ENCODE results near the gene RGS2.

RGS2 gene

DNA sequence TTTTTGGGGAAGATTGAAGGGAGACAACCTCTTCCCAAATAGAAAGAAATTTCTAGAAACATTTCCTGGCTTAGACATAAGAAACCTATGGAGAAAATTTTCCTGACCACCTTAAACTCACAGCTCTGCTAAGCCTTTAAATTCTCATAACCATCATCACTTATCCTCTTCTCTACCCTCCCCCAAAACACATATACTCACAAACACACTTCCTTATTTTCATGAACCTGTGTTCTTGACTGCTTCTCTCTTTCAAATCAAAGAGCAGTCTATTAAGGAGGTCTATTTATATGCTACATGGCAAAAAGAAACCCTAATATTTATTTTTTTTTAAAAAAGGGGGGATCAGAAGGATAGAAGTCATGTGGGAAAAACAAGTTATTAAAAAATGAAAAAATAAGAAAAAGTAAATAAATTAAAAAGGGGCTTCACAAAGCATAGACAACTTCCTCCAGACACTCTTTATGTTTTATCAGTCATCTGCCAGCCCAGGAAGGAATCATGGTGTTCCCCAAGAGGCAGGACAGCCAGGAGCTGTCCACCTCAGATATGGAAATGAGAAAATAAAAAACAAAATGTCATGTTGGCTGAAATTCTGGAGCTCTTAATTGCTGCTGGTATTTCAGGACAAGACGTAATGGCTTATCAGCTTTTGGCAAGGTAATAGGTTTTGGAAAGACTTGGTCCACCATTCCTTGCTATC, 12.8 kb upstream of the RGS2 start:
- no peak for DNase-seq (ENCODE audit: low spot score)

- DNase-seq (ENCODE audit: low spot score) = no peak
Observed at GRCh38 chr1:192797143-192797542, 11.7 kb upstream of the RGS2 start.

DNA sequence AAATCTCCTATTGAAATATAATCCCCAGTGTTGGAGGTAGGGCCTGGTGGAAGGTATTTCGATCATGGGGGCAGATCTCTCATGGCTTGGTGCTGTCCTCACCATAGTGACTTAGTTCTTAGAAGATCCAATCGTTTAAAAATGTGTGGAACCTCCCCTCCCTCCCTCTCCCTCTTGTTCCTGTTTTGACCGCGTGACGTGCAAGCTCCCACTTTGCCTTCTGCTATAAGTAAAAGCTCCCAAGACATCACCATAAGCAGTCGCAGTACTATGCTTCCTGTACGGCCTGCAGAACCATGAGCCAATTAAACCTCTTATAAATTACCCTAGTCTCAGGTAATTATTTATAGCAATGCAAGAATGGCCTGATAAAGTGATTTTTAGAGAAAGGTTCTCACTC, 10.9 kb upstream of the RGS2 start:
- no peak for DNase-seq (ENCODE audit: low spot score)

DNA sequence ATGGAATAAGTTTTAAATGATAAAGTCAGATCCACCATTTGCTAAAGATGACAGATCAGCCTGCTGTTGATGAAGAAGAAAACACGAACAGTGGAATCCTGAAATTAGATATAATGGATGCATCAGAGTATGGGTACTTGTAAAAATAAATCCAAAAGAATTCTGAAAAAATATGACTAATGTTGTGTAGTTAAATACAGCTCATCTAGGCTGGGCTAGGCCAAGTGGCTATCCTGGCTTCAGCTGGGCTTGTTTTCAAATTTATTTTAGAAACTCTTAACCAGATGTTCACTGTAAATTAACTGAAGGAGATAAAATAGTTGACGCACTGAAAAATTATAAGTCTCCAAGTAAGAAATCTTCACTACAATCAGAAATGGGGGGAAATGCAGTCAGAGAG, 7.4 kb upstream of the RGS2 start:
- no peak for DNase-seq (ENCODE audit: low spot score)

DNA sequence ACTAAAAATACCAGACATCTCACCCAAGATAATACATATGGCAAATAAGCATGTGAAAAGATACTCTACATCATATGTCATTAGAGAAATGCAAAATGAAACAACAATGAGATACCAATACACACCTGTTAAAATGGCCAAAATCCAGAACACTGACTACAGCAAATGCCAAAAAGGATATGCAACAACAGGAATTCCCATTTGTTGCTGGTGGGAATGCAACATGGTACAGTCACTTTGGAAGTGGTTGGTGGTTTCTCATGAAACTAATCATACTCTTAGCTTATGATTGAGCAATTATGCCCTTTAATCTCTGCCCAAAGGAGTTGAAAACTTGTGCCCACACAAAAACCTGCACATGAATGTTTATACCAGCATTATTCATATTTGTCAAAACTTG, 6.4 kb upstream of the RGS2 start:
- no peak for DNase-seq (ENCODE audit: low spot score)

- DNase-seq (ENCODE audit: low spot score) = no peak
Observed at GRCh38 chr1:192803501-192803900, 5.3 kb upstream of the RGS2 start.

- DNase-seq (ENCODE audit: low spot score) = peak; percentile 93
Observed at GRCh38 chr1:192805832-192806323, 3.0 kb upstream of the RGS2 start.

DNA sequence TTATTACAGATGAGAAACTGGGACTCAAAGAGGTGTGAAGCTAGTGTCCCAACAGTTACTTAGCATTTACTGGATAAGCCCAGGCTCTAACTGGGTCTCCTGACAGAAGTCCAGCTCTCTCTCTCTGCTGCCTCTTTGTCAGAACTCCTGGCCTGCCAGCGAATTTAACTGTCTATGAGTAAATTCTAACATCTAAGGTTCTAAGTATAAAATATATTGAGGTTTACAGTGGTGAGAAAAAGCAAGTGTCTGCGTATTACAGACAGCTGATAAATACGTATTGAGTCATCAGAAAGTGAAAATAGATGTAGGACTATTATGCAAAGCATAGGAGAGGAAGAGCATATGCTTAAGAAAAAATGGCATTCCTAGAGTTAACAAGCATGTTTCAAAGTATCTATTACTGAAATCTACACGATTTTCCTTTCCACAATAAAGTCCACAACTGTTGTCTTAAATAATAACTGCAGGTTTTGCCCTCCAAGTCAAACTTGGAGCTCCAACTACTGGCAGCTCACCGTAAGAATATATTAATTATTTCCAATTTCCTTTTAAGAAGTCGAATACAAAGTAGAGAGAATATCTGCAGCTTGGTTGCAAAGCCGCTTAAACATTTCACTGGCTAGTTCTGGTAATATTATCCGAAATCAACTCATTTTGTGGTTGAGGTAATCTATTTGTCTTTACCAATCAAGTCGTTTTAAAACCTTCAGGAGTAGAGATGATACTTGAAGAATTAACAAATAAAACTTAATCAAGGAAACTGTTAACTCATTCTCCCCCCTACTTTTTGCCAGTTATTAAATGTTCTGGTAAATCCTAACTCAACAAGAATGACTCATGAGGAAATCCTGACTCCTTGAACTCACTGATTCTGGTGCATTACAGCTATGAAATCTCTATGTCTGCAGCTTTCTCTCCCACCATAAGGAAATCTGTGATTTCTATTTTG, 1.4 kb upstream of the RGS2 start:
- peak; percentile 41 for DNase-seq (ENCODE audit: low spot score)

GRCh38 chr1:192808163-192808517, 699 bp upstream of the RGS2 start:
- no peak for DNase-seq (ENCODE audit: low spot score)

GRCh38 chr1:192809307-192810252, 741 bp downstream of the RGS2 start:
- peak; percentile 58 for DNase-seq (ENCODE audit: low spot score)

- DNase-seq (ENCODE audit: low spot score) = no peak
Observed at GRCh38 chr1:192810253-192810880, 1.5 kb downstream of the RGS2 start.

DNA sequence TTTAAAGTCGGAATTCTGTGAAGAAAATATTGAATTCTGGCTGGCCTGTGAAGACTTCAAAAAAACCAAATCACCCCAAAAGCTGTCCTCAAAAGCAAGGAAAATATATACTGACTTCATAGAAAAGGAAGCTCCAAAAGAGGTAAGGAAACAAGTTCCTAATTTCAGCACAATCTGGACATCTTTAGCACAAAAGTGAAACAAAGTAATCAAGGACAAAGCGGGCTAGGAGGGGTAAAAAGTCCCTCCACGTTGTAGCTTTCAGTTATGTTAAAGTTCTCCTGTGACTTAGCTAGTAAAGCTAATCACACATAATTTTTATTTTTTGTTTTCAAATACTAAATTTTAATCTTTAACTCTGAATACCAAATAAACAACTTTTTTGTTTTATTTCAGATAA, 2.2 kb downstream of the RGS2 start:
- DNase-seq (ENCODE audit: low spot score) = no peak

- no peak for DNase-seq (ENCODE audit: low spot score)
Observed at GRCh38 chr1:192811594-192812239, 2.9 kb downstream of the RGS2 start.

- no peak for DNase-seq (ENCODE audit: low spot score)
Observed at GRCh38 chr1:192812420-192813209, 3.8 kb downstream of the RGS2 start.

DNA sequence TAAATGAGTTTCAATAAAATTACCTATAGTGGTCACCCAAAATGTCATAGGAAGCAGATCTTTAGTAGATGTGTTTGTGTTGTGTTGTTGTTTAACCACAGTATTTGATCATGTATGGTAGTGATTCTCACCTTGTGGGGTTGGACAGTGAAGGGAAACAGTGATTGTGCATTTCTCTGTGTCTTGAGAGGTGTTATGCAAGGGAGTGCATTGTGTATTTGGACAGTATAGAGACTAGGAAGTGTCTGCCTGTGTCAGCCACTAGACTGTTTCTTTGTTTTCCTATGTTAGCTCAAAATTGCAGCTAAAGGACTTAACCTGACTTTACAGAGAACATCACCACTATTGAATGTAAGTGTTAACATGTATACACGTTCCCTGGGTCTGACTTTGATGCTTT, 6.0 kb downstream of the RGS2 start:
- DNase-seq (ENCODE audit: low spot score) = no peak

DNA sequence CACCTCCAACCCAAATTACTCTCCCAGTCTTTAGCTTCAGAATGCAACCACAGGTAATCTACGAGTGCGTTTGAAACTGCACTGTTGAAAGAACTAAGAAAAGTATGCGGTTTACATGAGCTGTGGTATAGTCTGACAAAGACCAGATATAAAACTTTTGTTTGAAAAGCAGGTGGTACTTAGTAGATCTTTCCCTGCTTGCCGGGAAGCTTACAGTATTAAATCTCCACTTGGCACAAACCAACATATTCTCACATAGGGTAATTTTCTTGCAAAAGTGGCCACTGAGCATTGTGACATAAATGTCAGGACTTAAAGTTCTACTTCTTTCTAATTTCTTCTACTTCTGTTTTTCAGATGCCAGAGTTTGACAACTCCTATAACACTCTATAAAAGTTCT, 8.4 kb downstream of the RGS2 start:
- no peak for DNase-seq (ENCODE audit: low spot score)

- no peak for DNase-seq (ENCODE audit: low spot score)
Observed at GRCh38 chr1:192821296-192821695, 12.5 kb downstream of the RGS2 start.

DNA sequence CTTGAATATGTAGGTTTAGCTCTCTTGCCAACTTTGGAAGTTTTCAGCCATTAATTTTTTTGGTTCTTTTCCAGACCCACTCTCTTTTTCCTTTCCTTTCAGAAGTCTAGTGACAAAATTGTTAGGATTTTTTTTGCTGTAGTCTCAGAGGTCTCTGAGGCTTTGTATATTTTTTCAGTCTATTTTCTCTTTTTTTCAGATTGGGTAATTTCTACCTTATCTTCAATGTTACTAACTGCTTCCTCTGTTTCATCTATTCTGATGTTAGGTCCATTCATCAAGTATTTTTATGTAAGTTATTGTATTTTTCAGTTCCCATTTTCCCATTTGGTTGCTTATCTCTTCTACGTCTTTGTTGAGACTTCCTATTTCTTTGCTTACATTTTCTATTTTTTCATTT, 15.7 kb downstream of the RGS2 start:
- DNase-seq (ENCODE audit: low spot score) = no peak

DNA sequence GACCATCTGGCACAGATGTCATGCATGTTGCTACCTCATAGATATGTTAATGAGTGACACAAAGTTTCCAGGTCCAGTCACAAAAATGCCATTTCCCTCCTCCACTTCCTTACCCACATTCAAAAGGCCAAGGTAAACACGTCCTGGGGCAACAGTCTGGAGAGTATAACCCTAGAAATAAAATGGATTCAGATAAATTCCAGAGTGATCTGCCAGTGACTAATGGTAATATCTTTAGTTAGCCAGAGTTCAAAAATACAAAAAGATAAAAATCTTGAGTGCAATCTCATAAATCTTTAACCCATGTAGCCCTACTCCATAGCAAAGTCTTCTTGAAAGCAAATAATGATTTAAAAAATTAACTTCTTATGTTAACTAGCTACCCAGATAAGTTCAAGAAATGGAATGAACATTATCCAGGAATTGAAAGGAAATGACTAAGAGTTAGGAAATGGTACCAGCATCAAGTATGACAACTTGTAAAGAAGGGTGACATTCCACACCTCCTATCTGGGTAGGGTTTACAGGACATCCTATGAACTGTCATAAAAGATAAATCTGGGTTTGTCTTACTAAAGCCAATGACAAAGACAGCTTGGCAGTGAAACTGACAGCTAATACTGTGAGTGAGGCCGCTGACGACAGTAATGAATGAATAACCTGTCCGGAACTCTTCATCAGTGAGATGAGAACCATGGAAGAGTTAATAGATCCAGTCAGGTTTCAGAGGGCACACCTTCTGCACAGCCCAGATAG, 18.1 kb downstream of the RGS2 start:
- no peak for DNase-seq (ENCODE audit: low spot score)

Data from activated CD4-positive, alpha-beta T cell treated with anti-CD3 and anti-CD28 coated beads, Interleukin-2, Interleukin-4, amounts not matched to agents 100 ng/mL and 50 ng/mL, durations not matched to agents 16 hours and 8 hours (primary cell).